KMS-11 (cell line): ENCODE data around the gene CDK11A.

Experiments
- H2AFZ ChIP-seq: fragments of 200-600 bp; sonication (generic); 2 replicates; pipeline ENCODE4 v1.6.1; 2016; ENCODE audit warnings: antibody characterized with exemption, mixed run types, low read depth
- H3K27ac ChIP-seq: fragments of 200-600 bp; sonication (generic); 2 replicates; pipeline ENCODE4 v1.6.1; 2016; ENCODE audit warnings: mild to moderate bottlenecking, mixed run types
- H3K27me3 ChIP-seq: fragments of 200-600 bp; sonication (generic); 2 replicates; pipeline ENCODE4 v1.6.1; 2017; ENCODE audit warnings: mild to moderate bottlenecking, low read depth, mixed run types, moderate library complexity; ENCODE audit not compliant: insufficient read depth
- H3K36me3 ChIP-seq: fragments of 200-600 bp; sonication (generic); 2 replicates; pipeline ENCODE4 v1.6.1; 2017; ENCODE audit warnings: mild to moderate bottlenecking, mixed run types; ENCODE audit not compliant: insufficient read depth
- H3K4me1 ChIP-seq: fragments of 200-600 bp; sonication (generic); 2 replicates; pipeline ENCODE4 v1.6.1; 2016; ENCODE audit warnings: mild to moderate bottlenecking, low read depth, mixed run types; ENCODE audit not compliant: poor library complexity, severe bottlenecking
- H3K4me2 ChIP-seq: fragments of 200-600 bp; sonication (generic); 2 replicates; pipeline ENCODE4 v1.7.0; 2016; ENCODE audit warnings: mild to moderate bottlenecking, mixed run types
- H3K4me3 ChIP-seq: fragments of 200-600 bp; sonication (generic); IDR thresholded peaks from 2 replicates; pipeline ENCODE4 v1.6.1; 2017; ENCODE audit warnings: low read depth, low read length, mixed read lengths; ENCODE audit not compliant: insufficient read depth
- H3K79me2 ChIP-seq: fragments of 200-600 bp; sonication (generic); 2 replicates; pipeline ENCODE4 v1.6.1; 2016; ENCODE audit warnings: low read depth, mixed run types; ENCODE audit not compliant: insufficient read depth
- H3K9ac ChIP-seq: fragments of 200-600 bp; sonication (generic); 2 replicates; pipeline ENCODE4 v1.6.1; 2016; ENCODE audit warnings: mild to moderate bottlenecking, mixed run types
- H4K20me1 ChIP-seq: fragments of 200-600 bp; sonication (generic); 2 replicates; pipeline ENCODE4 v1.6.1; 2016; ENCODE audit warnings: mild to moderate bottlenecking, mixed run types; ENCODE audit not compliant: insufficient read depth
- TF ChIP-seq, protein P1 (sequence below): fragments of 200-600 bp; sonication (generic); conservative IDR thresholded peaks from 2 replicates; pipeline ENCODE4 v1.6.1; 2017; ENCODE audit warnings: low read depth, mild to moderate bottlenecking, antibody characterized with exemption, low read length, moderate library complexity, mixed read lengths

CDK11A gene

DNA sequence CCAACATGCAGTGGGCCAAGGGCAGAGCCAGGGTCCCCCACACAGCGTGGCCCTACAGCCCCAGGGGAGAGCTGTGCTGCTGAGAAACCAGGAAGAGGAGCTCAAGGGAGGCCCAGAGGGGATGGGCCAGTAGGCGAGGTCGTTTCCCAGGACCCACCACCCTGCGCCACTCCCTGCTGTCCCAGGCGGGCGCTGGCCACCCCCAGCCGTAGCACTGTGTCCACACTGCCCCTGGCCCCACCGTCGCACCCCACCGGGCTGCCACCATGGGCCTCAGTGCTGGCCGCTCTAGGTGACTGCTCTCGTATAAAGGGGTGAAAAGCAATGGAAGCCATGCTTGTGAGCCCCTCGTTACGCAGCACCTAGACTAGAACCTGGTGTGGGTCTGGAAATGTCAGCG, 31.7 kb upstream of the CDK11A start:
- no peak overlapping the region for H3K9ac ChIP-seq
- no peaks in the 10 kb centered on the region for H3K27me3 ChIP-seq
- no peaks in the 10 kb centered on the region for H3K4me1 ChIP-seq
- no peaks in the 10 kb centered on the region for H4K20me1 ChIP-seq
- no peak overlapping the region for H2AFZ ChIP-seq
- TF ChIP-seq, protein P1, sequence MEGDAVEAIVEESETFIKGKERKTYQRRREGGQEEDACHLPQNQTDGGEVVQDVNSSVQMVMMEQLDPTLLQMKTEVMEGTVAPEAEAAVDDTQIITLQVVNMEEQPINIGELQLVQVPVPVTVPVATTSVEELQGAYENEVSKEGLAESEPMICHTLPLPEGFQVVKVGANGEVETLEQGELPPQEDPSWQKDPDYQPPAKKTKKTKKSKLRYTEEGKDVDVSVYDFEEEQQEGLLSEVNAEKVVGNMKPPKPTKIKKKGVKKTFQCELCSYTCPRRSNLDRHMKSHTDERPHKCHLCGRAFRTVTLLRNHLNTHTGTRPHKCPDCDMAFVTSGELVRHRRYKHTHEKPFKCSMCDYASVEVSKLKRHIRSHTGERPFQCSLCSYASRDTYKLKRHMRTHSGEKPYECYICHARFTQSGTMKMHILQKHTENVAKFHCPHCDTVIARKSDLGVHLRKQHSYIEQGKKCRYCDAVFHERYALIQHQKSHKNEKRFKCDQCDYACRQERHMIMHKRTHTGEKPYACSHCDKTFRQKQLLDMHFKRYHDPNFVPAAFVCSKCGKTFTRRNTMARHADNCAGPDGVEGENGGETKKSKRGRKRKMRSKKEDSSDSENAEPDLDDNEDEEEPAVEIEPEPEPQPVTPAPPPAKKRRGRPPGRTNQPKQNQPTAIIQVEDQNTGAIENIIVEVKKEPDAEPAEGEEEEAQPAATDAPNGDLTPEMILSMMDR = no peak
- H3K4me2 ChIP-seq = no peak overlapping the region
- H3K79me2 ChIP-seq = peaks cover 14% of the 10 kb centered on the region; the same call in 1 of the 2 replicates
- H3K36me3 ChIP-seq = peaks cover 6% of the 10 kb centered on the region; the same call in 1 of the 2 replicates
- no peak overlapping the region for H3K27ac ChIP-seq
- H3K4me3 ChIP-seq = no peak overlapping the region

DNA sequence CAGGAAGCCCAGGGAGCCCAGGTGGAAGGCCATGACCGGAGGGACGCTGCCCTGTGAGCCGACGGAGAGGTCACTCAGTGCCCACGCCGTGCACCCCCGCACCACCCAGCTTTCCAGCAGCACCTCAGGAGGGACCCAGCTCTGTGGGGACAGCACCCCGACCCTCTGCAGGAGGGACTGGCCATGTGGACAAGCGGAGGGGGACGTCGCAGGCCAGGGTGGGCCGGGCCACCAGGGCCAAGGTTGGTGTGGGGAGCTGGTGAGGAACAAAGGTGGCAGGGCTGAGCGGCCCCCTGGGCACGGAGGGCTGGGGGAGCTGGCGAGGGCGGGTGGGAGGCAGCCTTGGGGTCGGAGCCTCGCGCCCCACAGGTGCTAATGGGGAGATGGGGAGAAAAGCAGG, 31.3 kb upstream of the CDK11A start:
- Histone ChIP-seq H3K27me3 (no peaks in the 10 kb centered on the region), H3K4me1 (no peaks in the 10 kb centered on the region), H3K27ac (no peak overlapping the region), H3K4me3 (no peak overlapping the region), H3K4me2 (no peak overlapping the region), H3K79me2 (peaks cover 11% of the 10 kb centered on the region; the same call in 1 of the 2 replicates), H3K9ac (no peak overlapping the region), H4K20me1 (no peaks in the 10 kb centered on the region), H2AFZ (no peak overlapping the region), H3K36me3 (peaks cover 6% of the 10 kb centered on the region; the same call in 1 of the 2 replicates)
- TF ChIP-seq, protein P1 = no peak

DNA sequence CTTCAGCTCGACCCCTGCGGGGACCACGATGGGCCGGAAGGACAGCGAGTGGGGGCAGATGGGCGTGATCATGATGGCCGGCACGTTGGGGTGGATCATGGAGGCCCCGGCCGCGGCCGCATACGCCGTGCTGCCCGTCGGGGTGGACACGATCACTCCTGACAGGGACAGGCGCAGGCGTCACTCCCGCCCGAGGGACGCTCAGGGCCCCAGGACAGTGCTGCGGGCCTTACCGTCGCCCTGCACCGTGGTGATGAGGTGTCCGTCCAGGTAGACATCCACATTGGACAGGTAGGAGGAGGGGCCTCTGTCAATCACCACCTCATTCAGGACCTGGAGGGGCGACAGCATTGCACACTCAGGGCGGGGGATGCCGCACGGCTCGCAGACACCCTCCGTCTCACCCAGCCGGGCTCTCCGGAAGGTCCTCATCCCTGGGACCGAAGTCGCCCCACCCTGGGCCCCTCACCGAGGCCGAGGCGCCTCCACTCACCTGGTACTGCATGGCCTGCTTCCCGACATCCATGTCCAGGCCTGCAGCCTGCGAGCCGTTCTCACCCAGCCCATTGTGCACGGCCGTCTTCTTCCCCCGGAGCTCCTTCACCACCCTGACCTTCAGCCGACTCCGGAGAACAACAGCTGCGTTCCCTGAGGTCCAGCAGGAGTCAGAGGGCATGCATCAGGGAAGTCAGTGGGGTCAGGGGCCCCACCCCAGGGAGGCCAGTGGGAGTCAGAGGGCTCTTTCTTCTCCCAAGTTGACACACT, 30.1 kb upstream of the CDK11A start:
- H3K36me3 ChIP-seq = peaks cover 6% of the 10 kb centered on the region; the same call in 1 of the 2 replicates
- no peak overlapping the region for H2AFZ ChIP-seq
- TF ChIP-seq, protein P1 = no peak
- H3K27ac ChIP-seq = no peak overlapping the region
- H3K4me3 ChIP-seq = no peak overlapping the region
- H3K4me1 ChIP-seq = no peaks in the 10 kb centered on the region
- H3K4me2 ChIP-seq = no peak overlapping the region
- no peaks in the 10 kb centered on the region for H3K27me3 ChIP-seq
- H3K9ac ChIP-seq = no peak overlapping the region
- no peaks in the 10 kb centered on the region; the same call in 1 of the 2 replicates for H3K79me2 ChIP-seq
- H4K20me1 ChIP-seq = no peaks in the 10 kb centered on the region

DNA sequence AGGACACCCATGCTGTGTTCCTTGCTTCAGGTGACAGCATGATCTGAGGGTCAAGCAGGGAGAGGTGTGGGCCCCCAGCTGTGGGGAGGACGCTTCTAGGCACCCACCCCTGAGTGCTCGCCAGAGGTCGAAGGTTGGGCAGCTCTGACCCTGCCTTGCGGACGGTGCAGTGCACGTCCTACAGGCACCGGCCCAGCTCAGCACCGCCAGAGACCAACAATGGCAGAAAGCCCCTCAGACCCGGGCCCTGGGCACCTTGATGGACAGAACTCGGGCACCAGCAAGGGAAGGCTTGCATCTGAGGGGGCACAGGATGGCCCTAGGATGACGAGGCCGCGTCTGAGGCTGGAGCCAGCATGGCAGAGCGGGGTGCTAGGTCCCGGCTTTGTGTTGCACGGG, 29.4 kb upstream of the CDK11A start:
- Histone ChIP-seq H4K20me1 (no peaks in the 10 kb centered on the region), H3K4me1 (no peaks in the 10 kb centered on the region), H3K9ac (no peak overlapping the region), H3K27me3 (no peaks in the 10 kb centered on the region), H3K36me3 (peaks cover 6% of the 10 kb centered on the region; the same call in 1 of the 2 replicates), H3K27ac (no peak overlapping the region), H3K4me2 (no peak overlapping the region), H3K4me3 (no peak overlapping the region), H3K79me2 (no peaks in the 10 kb centered on the region; the same call in 1 of the 2 replicates), H2AFZ (no peak overlapping the region)
- TF ChIP-seq, protein P1 = no peak
